C1 segment of cervical spinal cord (tissue), 14 donors: ENCODE results near the gene NARF.
"Not testable (repeated sequence)": the region's sequence is repeated elsewhere in the genome, so short reads cannot be mapped to it uniquely, and the experiment has no call there.

ENCODE experiments used
- DNase-seq, 14 donors: peaks; one replicate each; lab custom pipeline; 2025; lab: John Stamatoyannopoulos, UW

Gene NARF

GRCh38 chr17:82529914-82530300, 71.4 kb downstream of the NARF start:
- no peak for DNase-seq

DNA sequence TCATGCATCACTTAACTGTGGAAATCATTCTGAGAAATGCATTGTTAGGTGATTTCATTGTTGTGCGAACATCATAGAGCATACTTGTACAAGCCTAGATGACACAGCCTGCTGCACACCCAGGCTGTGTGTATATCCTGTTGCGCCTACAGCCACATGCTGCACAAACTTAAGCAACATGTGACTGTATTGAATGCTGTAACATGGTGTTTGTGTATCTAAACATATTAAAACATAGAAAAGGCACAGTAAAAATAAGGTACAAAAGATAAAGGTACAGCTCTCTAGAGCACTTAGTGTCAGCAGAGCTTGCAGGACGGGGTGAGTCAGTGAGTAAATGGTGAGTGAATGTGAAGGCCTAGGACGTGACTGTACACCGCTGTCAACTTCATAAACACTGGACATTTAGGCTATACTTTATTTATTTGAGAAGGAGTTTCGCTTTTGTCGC, 72.9 kb downstream of the NARF start:
- no peak for DNase-seq

GRCh38 chr17:82534401-82534812, 75.9 kb downstream of the NARF start:
- DNase-seq, result no peak

DNA sequence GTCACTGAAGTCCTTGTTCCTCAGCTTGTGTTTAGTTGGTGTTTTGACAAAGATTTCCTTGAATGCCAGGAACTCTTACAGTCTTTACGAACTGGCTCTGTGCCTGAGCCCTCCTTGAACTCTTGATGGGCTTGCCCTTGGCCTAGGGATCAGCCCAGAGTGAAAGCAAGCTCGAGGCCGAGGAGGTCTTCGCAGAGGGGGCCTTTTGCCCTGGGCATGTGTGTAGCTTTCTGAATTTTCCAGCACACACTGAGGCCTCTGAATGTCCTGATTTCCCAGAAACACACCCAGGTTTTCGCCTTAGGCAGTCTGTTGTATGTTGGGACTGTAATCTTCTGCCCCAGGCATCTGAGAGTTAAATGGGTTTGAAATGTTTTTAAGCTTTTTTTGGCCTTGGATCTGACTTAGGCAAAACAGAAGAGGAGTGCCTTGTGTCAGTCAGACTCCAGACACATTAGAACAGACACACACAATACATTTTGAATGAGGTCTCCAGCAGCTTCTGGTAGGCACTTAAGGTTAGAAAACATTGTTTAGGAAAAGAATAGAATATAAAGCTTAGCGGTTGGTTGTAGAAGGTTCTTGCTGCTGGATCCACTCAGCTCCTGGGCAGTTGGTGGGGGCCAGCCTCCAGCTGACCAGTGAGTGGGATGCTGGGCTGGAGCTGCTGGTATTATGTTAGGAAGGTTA, 78.1 kb downstream of the NARF start:
- no peak for DNase-seq

DNA sequence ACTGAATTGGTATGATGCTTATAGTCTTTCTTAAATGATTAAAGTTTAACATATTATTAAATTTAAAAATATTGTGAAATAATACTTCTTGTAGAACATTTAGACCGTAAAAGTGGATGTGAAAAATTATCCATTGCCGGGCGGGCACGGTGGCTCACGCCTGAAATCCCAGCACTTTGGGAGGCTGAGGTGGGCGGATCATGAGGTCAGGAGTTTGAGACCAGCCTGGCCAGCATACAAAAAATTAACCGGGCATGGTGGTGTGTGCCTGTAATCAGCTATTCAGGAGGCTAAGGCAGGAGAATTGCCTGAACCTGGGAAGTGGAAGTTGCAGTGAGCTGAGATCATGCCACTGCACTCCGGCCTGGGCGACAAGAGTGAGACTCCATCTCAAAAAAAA, 78.7 kb downstream of the NARF start:
- DNase-seq, result not testable (repeated sequence)

GRCh38 chr17:82539076-82539475, 80.5 kb downstream of the NARF start:
- not testable (repeated sequence) for DNase-seq
